ENCODE results near the gene TOPBP1.
"Not testable (repeated sequence)": the region's sequence is repeated elsewhere in the genome, so short reads cannot be mapped to it uniquely, and the experiment has no call there.

TOPBP1 gene

GRCh38 chr3:133661454-133662277 lies at the start of gene TOPBP1:
Gene TOPBP1, minus strand, starts transcription at chr3:133661941. Its CDS starts 814 bp downstream, at chr3:133661127.
- DNase-seq (ENCODE audit: low read depth) = peak; percentile 44

- DNase-seq (ENCODE audit: low read depth) = no peak
These were observed 49.3 kb upstream of the TOPBP1 start for GRCh38 chr3:133711013-133711412.

GRCh38 chr3:133709139-133709750 lies 47.5 kb upstream of the TOPBP1 start:
- no peak for DNase-seq (ENCODE audit: low read depth)

- DNase-seq (ENCODE audit: low read depth) = no peak
These were observed 44.3 kb upstream of the TOPBP1 start for GRCh38 chr3:133706033-133706432.

- DNase-seq (ENCODE audit: low read depth) = no peak
These were observed 42.2 kb upstream of the TOPBP1 start for GRCh38 chr3:133703915-133704314.

- DNase-seq (ENCODE audit: low read depth) = no peak
These were observed 40.0 kb upstream of the TOPBP1 start for GRCh38 chr3:133701435-133702358.

- no peak for DNase-seq (ENCODE audit: low read depth)
These were observed 38.6 kb upstream of the TOPBP1 start for GRCh38 chr3:133700351-133700750.

- DNase-seq (ENCODE audit: low read depth) = no peak
These were observed 38.2 kb upstream of the TOPBP1 start for GRCh38 chr3:133699903-133700302.

GRCh38 chr3:133699467-133699866 lies 37.7 kb upstream of the TOPBP1 start:
- no peak for DNase-seq (ENCODE audit: low read depth)

- DNase-seq (ENCODE audit: low read depth) = no peak
These were observed 36.2 kb upstream of the TOPBP1 start for GRCh38 chr3:133697960-133698359.

GRCh38 chr3:133695560-133696171 lies 33.9 kb upstream of the TOPBP1 start:
- DNase-seq (ENCODE audit: low read depth) = no peak

- DNase-seq (ENCODE audit: low read depth) = no peak
These were observed 32.8 kb upstream of the TOPBP1 start for GRCh38 chr3:133694288-133695268.

- DNase-seq (ENCODE audit: low read depth) = no peak
These were observed 32.1 kb upstream of the TOPBP1 start for GRCh38 chr3:133693821-133694220.

- DNase-seq (ENCODE audit: low read depth) = no peak
These were observed 31.0 kb upstream of the TOPBP1 start for GRCh38 chr3:133692759-133693158.

- DNase-seq (ENCODE audit: low read depth) = no peak
These were observed 29.7 kb upstream of the TOPBP1 start for GRCh38 chr3:133691273-133692107.

GRCh38 chr3:133677993-133678392 lies 16.3 kb upstream of the TOPBP1 start:
- not testable (repeated sequence) for DNase-seq (ENCODE audit: low read depth)

GRCh38 chr3:133676336-133677118 lies 14.8 kb upstream of the TOPBP1 start:
- no peak for DNase-seq (ENCODE audit: low read depth)

- DNase-seq (ENCODE audit: low read depth) = no peak
These were observed 14.0 kb upstream of the TOPBP1 start for GRCh38 chr3:133675631-133676335.
